GM18507 (cell line): ENCODE data around the gene ARSB.

Experiments used
- DNase-seq: peaks from one replicate; pipeline ENCODE4 v3.0.0; 2011; ENCODE audit warnings: low read depth; ENCODE audit not compliant: insufficient read length; ENCODE audit errors: extremely low spot score
- FAIRE-seq: peaks from 2 replicates; lab custom pipeline; 2011; peaks lifted over from hg19 to GRCh38; lab: Jason Lieb, UNC

The ARSB gene

DNA sequence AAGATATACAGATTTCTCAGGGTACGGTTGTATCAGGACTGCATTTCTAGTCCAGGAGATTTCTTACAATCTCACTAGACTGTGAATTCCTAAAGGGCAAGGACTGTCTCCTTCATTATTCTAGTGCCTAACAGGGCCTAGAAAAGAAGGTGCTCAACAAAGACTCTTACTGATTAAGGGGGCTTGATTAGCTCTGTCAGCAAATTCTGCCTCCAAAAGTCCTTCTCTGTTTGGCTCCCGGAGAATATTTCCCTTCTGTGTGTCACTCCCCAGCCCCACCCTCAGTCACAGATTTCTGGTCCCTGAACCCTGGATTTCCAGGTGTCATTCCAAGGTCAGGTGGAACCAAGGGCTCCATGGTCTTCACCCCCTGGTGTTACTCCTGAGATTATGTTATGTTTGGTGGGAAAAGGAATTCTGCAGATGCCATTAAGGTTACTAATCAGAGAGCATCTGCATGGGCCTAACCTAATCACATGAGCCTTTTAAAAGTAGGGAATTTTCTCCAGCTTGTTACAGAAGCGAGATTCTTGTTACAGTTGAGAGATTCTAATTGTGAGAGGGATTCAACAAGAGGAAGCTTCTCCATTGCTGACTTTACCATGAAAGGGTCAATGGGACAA, 168.9 kb downstream of the ARSB start:
- no peak for DNase-seq
- no peak for FAIRE-seq

DNA sequence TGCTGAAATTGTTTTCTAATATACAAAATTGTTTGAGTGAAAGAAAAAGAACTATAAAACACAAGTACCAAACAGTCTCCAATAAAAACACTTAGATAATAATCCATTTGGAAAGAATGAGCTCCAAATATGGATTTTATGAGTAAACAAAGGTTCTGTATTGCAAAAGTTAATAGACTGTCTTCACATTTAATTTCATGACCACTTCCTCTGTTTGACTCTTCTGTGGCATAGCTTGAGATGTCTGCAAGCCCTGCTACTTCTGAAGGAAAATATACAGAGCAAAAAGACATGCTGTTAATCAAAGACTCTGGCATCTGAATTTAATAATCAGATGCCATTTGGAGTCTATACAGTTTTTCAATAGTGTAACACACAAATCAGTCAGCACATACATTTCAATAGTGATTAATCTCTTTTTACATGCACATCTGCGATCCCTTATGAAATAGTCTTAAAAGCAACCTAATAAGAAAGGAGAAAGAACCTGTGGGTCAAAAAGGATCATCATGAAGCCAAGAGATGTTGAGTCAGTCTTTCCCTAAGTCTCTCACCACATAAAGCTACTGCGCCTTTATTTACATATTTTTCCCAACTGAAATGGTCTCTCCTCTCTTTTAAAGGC, 171.1 kb downstream of the ARSB start:
- FAIRE-seq (no peak), DNase-seq (no peak)

DNA sequence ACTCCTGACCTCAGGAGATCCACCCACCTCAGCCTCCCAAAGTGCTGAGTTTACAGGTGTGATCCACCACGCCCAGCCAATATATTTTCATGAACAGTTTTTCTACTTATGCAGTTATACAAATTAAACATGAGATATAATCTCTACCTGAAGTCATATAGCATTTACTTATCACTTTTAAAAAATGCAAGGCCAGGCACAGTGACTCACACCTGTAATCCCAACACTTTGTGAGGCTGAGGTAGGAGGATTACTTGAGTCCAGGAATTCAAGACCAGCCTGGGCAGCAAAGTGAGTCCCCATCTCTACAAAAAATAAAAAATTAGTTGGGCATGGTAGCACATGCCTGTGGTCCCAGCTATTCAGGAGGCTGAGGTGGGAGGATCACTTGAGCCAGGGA, 171.8 kb downstream of the ARSB start:
- DNase-seq, result no peak
- no peak for FAIRE-seq

DNA sequence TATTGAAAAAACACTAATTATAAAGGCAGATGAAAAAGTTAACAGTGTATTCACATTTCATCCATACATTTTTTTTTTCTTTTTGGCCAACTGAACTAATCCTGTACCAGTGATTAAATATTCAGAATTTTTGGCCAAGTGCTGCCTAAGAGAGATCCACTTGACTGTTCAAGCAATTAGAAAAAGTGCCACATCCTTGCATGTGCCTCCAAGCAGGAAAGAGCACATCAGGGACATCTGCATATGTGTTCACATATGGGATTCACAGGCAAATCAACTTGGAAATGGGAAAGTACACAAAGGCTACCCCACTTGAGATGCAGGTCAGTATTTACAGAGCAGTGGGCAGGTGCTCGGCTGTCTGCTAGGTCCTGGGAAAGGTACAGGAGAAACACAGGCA, 173.2 kb downstream of the ARSB start:
- FAIRE-seq (no peak), DNase-seq (no peak)

DNA sequence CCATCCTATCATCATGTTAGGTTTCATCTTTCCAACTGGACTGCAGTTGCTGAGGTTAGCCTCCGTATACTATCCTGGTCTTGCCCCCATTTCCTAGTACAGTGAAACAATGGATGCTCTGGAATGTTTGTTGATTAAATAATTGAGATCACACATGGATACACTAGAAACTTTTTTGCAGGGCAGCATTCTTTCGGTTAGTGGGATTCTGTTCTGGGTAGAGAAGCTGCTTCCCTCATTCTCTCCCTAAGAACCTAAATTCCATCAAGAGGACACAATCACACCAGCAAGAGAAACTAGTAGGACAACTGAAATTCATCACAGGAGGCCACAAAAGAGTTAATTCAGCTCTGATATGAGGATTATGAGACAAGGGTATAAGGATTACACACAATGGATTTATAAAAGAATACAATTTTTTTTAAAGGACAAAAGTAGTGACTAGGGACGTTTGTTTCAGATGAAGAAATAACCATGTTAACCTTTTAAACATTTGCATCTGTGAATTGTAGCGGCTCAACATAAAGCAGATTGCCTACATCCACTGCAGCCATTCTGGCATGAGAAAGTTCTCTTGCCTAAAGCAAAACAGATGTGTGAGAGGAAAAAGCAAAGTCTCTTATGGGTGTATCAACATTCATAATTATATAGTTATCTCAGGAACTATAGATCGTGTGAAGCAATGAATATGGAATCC, 173.8 kb downstream of the ARSB start:
- FAIRE-seq (no peak), DNase-seq (no peak)

DNA sequence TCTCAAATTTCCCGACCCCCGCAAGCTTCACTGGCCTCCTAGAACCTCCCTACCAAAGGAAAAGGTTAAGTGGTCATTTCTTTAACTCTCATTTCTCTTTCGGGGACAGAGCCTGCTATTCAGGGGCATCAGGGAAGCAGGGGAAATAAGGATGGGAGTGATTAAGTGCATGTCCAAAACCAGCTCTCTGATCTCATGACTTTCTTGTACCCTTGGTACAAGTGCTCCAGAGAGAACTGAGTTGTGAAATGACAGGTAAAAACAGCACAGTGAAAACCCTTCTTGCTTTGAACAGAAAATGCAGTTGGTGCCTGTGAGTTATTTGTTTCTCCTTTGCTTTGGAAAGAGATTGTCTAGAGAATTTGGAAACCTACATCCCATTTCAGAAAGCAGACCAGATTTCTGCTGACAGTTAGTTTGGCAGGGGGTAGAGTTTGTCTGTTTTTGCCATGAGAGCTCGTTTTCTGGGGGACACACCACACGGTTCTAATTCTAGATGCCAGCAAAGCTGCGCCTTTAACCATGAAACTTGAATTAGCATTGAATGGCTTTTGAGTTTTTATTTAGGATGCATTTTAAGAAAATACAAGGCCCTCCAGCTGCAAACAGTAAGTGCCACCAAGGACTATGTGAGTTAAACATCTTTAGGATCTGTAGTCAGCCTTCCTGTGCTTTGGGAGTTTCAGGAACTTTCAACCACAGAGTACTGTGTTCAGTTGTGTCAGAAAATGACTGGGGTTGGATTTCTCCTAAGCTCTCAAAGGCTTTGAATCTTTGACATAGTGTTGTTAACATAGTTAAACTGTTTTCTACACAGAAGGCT, 174.8 kb downstream of the ARSB start:
- no peak for FAIRE-seq
- no peak for DNase-seq

DNA sequence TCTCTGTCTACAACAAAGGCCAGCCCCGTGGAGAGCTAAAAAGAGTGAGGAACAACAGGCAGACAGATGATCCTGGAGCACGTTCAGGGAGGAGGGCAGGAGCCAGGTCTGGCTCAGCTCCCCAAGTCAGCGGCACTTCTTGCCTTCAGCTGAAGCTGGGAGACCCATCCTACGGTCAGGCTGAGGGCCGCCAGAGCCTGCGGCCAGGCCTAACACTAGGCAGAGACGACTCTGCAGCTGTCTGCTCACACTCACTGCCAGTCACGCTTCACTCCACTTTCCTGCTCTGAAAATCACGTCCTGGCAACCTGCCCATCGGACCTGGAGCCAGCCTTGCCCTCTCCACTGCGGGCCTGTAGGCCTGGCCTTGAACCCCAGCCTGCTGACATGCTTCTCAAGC, 175.7 kb downstream of the ARSB start:
- DNase-seq (no peak), FAIRE-seq (no peak)

DNA sequence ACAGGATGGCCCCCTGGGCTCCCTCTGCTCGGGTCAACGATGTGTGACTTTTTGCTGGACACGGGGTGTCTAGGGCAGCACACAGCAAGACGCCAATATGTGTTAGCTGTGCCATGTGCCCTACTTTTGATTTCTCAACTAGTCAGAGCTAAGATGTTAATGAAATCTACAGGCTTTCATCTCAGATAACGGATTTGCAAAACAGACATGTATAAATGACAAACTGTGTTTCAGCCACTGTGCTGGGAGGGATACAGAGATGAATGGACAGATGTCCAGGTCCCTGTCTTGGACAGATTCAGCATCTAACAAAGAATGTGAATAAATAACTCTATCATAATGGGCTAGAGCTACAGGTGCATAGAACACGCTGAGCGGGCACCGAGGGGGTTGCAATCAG, 176.3 kb downstream of the ARSB start:
- FAIRE-seq (no peak), DNase-seq (no peak)

DNA sequence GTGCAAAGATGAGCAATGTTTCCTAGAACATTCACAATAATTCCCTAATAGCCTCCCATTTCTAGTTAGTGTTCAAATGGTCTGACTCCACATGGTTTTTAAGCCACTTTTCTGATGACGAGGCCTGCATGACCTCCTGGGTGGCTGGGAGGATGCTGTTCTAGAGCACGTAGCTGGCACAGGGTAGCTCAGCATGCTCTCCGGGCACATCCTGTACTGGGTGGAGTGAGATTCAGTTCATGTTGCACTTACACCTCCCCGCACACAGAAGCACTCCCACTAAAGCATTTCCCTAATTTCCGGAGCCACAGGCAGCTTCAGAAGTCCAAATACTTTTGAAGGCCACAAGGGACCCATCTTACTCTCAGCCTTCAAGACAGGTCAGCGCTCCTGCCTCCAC, 176.7 kb downstream of the ARSB start:
- FAIRE-seq, result no peak

DNA sequence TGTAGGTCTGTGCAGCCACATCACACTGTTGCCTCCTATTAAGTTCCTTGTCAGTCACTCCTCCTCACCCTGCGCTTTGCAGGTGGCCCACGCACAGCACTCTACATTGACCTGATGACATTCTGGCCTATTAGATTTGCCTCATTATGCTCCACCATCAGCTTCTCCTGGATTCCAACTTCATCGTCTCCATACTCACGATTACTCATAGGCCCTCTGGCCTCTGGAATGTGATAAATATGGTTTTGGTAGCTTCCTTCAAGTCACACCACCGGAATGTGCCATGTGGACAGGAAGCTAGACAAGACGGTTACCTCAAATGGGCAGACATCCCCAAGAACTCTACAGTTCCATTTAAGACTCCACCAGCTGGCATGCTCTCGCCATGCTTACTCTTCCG, 178.6 kb downstream of the ARSB start:
- FAIRE-seq (no peak), DNase-seq (no peak)

More for the DNA sequence above, 176.7 kb downstream of the ARSB start:
- no peak for DNase-seq

DNA sequence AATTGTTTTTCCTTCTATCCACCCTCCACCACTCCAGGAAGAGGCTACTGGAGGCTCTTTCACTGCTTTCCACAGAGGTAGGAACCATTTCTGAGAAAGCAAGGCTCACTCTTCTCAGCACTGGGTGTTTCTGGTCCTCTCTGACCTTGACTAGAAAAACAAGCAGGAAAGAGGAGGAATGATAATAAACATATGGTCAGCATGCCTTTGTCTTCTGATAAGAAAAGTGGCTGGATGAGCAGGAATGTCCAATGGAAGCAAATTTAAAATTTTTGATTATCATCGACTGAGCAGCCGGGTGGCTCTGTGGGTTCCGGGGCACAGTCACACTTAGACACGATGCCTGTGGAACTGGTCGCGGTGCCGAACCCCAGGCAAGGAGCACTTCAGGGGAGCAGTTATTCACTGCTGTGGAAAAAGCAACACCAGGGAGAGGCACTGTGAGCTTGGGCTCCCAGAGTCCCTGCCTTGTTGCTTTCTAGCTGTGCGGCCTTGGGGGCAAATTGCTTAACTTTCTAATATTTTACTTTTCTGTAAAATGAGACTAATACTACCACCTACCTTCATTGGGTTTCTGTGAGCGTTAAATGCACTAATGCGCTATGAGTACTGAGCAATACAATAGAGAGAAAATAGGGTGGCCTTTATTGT, 179.5 kb downstream of the ARSB start:
- DNase-seq, result no peak
- no peak for FAIRE-seq

DNA sequence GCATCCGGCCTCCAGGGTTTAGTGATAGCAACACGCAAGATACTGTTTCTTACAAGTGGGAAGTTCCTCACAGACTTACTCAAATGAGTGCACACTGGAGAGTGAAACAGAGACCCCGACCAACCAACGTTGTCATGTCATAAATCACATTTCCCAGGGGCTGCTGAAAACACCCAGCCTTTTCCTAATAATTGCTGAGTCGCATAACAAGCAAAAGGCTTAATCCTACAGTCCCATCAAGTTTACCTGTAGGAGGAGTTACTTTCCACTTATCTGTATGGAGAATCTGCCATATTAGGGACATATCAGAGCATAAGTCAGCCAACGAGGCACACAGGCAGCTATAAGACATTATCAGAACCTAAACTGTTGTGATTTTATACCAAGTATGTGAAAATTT, 180.1 kb downstream of the ARSB start:
- DNase-seq (no peak), FAIRE-seq (no peak)

DNA sequence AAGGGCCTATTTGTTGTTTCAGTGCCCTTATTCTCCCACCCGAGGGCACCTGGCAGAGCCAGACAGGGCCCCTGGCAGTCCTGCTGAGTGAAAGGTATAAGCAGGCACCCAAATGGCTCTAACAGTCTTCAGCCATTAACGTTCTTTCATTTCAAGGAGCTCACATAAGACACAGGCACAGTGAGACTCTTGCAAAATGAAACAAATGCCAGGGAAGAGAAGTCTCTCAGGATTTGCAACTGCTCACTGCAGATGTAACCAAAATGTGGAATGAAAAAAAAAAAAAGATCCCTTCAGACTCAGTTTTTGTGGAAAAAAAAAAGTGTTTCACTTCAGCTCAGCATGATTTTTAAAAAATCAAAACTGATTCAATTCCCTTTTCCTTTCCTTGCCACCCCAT, 181.2 kb downstream of the ARSB start:
- DNase-seq (no peak), FAIRE-seq (no peak)

DNA sequence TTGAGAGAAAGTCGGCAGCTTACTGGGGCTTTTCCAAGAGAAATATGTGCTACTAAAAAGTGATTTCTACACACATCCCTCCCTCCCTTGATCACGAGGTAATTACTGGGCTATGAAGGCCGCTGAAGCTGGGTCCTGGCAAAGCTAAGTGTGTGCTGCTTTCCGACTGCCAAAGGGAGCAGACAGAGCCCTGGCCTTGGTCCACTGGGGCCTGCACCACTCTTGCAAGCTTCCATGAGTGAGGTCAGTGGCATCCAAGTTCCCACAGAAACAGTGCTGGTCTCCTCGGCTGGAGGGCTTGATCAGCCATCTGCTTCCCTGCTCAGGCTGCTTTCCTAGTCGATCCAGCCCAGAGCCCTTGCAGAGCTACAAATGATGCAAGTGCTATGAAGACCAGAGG, 181.8 kb downstream of the ARSB start:
- no peak for DNase-seq
- no peak for FAIRE-seq

DNA sequence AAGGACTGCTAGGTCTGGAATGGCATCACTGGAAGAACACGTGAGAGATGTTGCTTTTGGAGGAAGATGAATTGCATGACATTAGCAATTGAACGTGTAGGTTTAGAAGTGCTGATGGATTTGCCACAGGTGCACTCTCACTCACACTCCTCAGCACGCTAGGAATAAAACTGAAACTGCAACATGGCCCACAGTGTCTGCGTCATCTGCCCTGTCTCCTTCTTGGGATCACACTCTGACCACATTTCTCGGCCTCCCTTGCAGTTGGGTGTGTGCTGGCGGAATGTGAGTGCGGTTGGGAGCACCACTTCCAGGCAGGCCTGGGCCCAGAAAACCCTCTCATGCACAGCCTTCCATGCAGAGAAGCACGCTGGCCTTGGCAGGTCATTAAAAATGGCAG, 183.7 kb downstream of the ARSB start:
- DNase-seq (no peak), FAIRE-seq (no peak)

DNA sequence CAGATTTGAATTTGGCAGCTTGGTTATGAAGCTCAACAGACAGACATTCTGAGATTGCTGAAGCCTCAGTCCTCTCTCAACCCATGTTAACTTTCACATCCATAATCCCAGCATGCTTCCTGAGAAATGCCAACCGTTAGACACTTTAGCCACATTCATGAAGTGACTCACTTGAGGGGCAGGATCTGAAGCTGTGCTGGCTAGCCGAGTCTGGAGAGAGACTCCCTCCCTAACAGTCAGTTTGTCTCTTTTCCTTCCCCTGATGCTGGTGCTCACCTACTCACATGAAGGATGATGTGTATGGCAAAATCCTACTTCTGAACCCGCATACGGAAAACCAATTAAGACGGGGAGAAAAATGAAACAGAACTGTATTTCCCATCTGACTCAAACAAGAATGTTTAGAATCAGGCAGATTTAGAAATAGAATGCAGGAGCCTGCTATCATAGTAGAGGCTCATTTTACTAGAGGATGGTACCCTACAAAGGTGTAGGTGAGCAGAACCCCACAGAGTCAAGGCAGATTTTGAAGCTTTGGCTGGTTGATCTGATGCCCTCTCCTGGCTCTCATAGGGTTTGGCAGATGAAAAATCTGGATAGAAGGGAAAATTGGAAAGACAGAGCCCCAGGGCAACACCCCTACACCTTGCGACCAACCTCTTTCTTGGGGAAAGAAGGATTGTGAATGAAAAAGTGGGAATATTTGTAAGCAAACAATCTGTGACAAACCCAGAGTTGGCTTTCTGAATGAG, 185.7 kb downstream of the ARSB start:
- FAIRE-seq, result no peak
- no peak for DNase-seq

DNA sequence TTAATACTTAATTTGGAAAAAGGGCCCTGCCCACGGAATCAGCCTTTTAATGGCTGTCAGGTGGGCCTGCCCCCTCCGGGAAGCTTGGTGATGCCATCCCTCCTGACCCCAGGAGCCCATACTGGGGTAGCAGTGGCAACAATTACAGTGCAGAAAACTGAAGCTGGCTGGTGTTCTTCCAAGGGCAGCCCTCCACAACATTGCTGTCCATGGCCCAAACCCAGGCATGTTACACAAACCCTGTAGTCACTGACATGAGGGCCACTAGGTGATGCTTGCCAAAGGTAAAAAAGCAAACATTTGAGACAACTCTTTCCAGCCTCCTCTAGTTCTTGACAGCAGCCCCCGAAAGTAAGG, 186.5 kb downstream of the ARSB start:
- FAIRE-seq, result no peak
- no peak for DNase-seq

DNA sequence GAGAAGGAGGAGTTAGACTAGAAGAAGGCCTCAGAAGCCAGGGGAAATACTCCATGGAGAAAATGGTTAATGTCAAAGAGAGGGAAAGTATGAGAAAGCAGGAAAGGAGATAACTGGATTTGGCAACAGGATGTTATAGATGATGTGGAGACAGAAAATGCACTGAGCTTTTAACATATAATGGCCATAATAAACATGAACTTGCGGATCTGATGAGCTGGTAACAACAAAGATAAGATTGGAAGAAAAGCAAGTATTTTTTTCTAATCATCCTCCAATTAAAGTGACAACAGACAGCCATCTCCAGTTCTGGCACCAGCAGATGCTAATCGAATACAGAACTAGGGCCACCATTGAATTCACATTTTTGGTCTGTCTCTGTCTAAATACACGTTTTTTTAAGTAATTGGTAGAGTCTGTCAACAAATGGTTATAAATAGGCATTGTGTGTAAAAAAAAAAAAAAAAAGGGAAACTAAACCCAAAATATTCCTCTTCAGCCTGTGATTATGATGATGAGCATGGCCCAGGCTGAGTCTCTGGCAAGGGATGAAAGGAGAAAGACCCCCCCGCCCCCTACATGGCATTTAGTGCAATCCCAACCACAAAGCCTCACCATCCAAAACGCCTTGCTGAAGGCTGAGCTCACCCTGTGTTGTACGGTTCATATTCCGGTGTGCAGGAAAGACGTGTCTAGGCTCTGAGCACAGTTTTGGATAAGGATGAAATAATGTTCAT, 187.0 kb downstream of the ARSB start:
- no peak for DNase-seq
- FAIRE-seq, result no peak

DNA sequence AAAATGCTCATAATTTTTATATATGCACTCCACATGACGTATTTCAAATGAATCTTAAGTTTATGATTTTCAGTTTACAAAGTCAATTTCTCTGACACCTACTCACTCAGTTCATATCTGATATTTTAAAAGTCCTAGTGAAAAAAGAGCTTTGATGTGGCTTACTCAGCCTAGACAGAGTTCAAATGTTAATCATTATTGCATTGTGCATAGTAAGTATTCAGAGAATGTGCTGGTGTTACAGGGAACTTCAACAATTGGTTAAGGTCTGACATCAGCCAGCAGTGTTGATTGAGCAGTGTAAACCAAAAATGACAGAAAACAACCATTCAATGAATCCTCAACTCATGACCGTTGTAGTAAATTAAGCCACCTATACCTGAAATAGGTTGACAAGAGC, 189.4 kb downstream of the ARSB start:
- FAIRE-seq, result no peak
- DNase-seq, result no peak
